ENCODE results near the gene MTA2.

DNA sequence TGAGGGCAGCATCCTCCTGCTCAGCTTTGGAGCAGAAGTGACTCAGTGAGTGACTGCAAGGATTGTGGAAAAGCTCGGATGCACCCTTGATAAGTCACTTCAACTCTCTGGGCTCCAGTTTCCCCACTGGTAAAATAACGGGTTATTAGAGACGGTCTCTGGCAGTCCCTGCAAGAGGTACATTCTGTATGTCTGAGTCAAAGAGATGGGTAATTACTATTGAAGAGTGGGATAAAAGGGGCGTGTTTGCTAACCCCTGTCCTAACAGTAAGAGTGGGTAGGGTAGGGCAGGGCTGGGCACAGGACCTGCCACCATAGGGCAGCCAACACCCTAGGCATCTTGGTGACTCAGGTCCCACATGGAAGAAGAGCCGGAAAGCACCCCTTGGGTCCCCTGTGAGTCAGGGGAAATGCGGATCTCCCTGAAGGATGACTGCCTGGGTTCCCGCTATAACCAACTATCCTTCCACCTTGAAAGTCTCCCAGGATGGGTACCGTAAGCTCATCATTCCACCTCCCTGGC lies 47.8 kb downstream of the MTA2 start:
- no peak for TF ChIP-seq MYC (IDR thresholded peaks at IDR 0.05; ENCODE audit: insufficient read depth, insufficient read length, insufficient replicate concordance, low read length, severe bottlenecking)
- TF ChIP-seq CBFB (IDR thresholded peaks at IDR 0.05; ENCODE audit: low read depth), result no peak
- no peak for TF ChIP-seq NR2C2 (IDR thresholded peaks at IDR 0.05; ENCODE audit: borderline replicate concordance, control insufficient read depth, insufficient read length, low read depth)
- no peak for TF ChIP-seq RFX5 (IDR thresholded peaks at IDR 0.05; ENCODE audit: low read depth, low read length)
- TF ChIP-seq TAF1 (IDR thresholded peaks at IDR 0.05; ENCODE audit: borderline replicate concordance, low read depth, low read length), result no peak
- TF ChIP-seq ZNF592 (IDR thresholded peaks at IDR 0.05), result no peak
- TF ChIP-seq CTCF (IDR thresholded peaks at IDR 0.05 in 2 of 3, conservative IDR thresholded peaks at IDR 0.05 in 1 of 3; ENCODE audit: control insufficient read depth in 2 of 3, extremely low read depth in 1 of 3, insufficient read depth in 1 of 3, low read depth in 3 of 3, low read length in 3 of 3), result no peak
- TF ChIP-seq ASH2L (IDR thresholded peaks at IDR 0.05; ENCODE audit: borderline replicate concordance, low read depth), result no peak
- no peak for TF ChIP-seq SIX5 (IDR thresholded peaks at IDR 0.05; ENCODE audit: low read depth, low read length, severe bottlenecking)
- no peak for TF ChIP-seq POLR2AphosphoS5 (IDR thresholded peaks at IDR 0.05; ENCODE audit: low read length)
- no peak for TF ChIP-seq ETV6 (conservative IDR thresholded peaks at IDR 0.05 in 1 of 2, IDR thresholded peaks at IDR 0.05 in 1 of 2; ENCODE audit: borderline replicate concordance in 1 of 2, low read depth in 1 of 2)
- no peak for TF ChIP-seq ESRRA (IDR thresholded peaks at IDR 0.05; ENCODE audit: low read length)
- TF ChIP-seq ZNF24 (IDR thresholded peaks at IDR 0.05), result no peak
- TF ChIP-seq POLR2A (IDR thresholded peaks at IDR 0.05; ENCODE audit: low read depth, low read length), result no peak

Data from GM12878 (cell line).